GM04504 (cell line): ENCODE results near the gene EML4.
"Not testable (repeated sequence)": the region's sequence is repeated elsewhere in the genome, so short reads cannot be mapped to it uniquely, and the experiment has no call there.

Experiments used
- DNase-seq: peaks from one replicate; pipeline ENCODE4 v3.0.0-alpha.2; 2012; ENCODE audit warnings: low read depth

EML4 gene

GRCh38 chr2:42172566-42172965 is 3.4 kb downstream of the EML4 start:
- no peak for DNase-seq

- DNase-seq: not testable (repeated sequence)
These were observed 4.3 kb downstream of the EML4 start for GRCh38 chr2:42173467-42173866.

DNA sequence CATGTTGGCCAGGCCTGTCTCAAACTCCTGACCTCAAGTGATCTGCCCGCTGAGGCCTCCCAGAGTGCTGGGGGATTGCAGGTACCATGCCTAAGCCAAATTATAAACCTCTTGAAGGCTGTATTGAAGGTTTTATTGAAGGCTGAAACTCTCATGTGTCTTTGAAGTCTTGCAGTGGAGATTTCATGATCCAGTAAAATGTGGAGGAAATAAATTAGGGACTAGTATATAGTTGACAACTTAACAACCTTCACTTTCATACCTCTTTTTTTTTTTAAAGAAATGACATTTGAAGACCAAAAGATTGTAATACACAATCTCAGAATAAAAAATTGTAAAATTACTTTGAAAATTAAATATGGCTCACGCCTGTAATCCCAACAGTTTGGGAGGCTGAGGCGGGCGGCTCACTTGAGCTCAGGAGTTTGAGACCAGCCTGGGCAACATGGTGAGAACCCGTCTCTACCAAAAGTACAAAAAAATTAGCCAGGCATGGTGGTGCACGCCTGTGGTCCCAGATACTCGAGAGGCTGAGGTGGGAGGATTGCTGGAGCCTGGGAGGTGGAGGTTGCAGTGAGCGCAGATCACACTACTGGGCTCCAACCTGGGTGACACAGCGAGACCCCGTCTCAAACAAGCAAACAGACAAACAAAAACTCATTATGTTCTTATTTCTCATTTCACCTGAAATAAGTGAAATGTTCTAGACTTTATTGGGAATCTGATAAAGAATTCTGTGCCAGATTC is 8.0 kb downstream of the EML4 start:
- no peak for DNase-seq

DNA sequence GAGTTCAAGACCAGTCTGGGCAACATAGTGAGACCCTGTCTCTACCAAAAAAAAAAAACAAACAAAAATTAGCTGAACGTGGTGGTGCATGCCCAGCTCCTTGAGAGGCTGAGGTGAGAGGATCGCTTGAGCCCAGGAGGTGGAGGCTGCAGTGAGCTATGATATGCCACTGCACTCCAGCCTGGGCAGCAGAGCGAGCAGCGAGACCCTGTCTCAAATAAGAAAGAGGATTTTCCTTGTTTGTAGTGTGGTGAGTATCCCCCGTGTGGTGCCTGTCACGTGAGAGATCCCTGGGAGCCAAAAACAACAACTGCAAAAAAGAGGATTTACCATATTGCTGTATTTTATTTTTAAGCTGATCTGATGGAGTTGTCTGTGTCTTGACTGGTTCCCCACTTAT is 9.2 kb downstream of the EML4 start:
- no peak for DNase-seq

DNA sequence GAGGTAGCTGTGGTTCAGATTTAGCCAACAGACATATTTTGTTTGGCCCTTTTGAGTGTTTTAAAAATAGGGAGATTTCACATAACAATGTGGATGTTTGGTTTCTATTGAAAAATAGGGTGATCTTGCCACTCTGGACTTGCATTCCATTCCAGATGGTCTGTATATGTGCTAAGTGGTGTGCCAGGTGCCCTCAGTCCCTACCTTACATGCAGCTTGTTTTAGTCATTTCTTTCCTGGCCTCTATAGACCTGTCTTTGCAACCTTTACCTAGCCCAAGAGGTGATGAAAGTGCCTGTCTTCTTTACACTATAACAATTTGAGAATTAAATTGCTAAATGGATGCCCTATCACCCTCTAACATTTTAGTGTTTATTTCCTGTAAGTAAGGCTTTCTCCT is 11.1 kb downstream of the EML4 start:
- DNase-seq: no peak

GRCh38 chr2:42182654-42183308 is 13.6 kb downstream of the EML4 start:
- no peak for DNase-seq

DNA sequence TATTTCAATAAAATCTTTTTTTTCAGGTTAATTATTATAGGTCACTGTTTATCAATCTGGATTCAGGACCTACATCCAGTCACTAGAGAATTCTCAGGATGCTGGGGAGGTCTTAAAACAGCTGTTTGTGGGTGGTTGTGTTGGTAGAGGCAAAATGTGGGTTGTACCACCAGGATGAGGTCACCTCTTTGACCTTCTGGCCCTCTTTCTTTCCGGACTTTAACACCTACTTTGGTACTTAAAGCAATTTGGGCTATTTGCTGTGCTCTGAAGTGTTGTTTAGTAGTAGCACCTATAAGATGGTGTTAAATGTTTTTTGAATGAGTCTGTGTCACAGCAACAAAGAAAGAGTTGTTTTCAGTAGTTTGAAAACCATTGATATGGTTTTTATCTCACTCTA is 14.6 kb downstream of the EML4 start:
- no peak for DNase-seq

- DNase-seq: no peak
These were observed 15.2 kb downstream of the EML4 start for GRCh38 chr2:42184346-42184745.

DNA sequence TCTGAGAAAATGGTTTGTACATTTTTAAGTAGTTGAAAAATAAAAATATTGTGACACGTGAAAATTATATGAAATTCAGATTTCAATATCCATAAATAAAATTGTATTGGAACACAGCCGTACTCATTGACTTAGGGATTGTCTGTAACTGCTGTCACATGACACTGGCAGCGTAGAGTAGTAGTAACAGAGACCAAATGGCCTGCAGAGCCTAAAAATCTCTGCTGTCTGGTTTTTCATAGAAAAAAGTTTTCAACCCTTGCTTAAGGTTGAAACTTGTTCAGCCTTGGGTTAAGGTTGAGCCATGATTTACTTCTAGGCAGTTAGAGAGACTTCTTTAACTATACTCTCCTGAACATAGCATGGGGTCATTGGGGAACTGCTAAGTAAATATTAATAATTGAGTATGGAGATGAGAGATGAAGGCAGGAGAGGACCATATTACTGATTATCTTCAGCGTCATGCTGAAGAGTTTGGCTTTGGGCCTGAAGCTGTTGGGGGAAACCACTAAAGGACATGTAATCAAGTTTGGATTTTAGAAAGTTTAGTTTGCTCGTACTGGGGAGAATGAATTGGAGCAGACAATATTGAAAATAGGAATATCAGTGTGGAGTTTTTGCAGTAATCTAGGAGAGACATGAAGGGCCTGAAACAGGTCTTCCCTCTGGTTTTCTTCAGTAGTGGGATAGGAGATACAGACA is 16.2 kb downstream of the EML4 start:
- DNase-seq: no peak

- no peak for DNase-seq
These were observed 17.2 kb downstream of the EML4 start for GRCh38 chr2:42186366-42186765.

GRCh38 chr2:42186945-42187632 is 17.9 kb downstream of the EML4 start:
- DNase-seq: no peak

DNA sequence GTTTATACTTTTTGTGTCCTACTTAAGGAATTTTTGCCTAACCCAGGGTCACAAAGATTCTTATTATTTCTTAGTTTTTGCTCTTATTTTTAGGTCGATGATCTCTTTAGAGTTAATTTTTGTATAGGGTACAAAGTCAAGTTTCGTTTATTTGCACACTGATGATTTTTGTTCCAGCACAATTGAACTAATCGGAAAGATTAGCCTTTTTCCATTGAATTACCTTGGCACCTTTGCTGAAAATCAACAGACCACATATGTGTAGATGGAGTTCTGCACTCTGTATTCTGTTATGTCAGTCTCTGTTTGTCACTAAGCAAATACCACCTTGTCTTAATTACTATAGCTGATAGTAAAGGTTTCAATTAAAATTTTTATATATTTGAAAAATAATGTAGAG is 18.7 kb downstream of the EML4 start:
- no peak for DNase-seq

DNA sequence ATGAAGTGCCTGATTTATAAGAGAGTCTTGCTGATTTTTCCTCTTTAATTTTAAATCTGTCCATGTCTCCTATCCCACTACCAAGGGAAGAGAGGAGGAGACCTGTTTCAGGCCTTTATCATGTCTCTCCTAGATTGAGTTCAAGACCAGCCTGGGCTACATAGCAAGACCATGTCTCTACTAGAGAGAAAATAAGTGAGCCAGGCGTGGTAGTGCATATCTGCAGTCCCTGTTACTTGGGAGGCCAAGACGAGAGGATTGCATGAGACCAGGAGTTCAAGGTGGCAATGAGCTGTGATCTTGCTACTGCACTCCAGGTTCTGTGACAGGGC is 20.0 kb downstream of the EML4 start:
- no peak for DNase-seq

- no peak for DNase-seq
These were observed 21.0 kb downstream of the EML4 start for GRCh38 chr2:42190191-42190590.

GRCh38 chr2:42191285-42192009 is 22.3 kb downstream of the EML4 start:
- DNase-seq: no peak

- DNase-seq: no peak
These were observed 22.8 kb downstream of the EML4 start for GRCh38 chr2:42192010-42192373.

DNA sequence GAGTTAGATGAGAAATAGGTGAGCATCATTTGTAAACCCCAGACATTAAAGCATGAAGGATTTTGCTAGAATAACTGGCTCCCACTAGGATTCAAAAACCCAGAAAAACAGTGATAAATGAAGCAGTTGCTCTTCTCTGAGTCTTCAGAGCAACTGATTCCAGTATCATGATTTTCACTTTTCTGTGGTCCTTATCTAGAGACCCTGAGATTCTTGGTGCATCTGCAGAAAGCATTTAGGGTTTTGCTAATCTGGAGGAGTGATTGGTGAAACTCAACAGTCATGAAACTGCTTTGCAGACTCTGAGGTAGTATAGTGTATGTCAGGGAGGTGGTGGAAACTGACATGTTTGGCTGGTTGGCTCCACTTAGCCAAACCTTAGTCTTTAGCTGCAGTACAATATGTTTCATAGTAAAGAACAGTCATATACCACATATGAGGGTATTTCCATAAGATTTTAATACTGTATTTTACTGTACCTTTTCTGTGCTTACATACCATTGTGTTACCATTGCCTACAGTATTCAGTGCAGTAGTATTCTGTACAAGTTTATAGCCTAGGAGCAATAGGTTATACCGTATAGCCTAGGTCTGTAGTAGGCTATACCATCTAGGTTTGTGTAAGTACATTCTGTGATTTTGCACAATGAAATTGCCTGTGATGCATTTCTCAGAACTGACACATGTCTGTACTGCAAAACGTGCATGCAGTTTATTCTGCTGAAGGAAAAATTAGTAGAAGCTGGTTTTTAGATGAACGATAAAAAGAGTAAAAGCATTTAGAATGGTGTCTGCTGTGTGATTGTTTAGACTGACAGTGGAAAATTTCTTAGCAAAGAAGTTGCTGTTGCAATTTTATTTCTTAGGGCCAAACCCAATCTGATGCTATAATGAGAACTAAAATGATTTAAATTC is 23.8 kb downstream of the EML4 start:
- no peak for DNase-seq

- DNase-seq: no peak
These were observed 24.6 kb downstream of the EML4 start for GRCh38 chr2:42193722-42194187.

DNA sequence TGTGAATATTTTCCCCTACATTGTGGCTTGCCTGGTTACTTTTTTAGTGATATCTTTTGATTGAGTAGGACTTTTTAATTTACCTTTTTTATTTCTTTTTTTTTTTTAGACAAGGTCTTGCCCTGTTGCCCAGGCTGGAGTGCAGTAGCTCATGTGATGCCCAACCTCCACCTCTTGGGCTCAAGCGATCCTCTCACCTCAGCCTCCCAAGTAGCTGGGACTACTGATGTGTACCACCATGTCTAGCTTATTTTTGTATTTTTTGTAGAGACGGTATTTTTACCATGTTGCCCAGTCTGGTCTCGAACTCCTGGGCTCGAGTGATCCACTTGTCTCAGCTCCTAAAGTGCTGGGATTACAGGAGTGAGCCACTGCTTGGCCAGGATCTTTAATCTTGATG is 25.3 kb downstream of the EML4 start:
- DNase-seq: no peak

GRCh38 chr2:42195559-42195958 is 26.4 kb downstream of the EML4 start:
- DNase-seq: no peak

GRCh38 chr2:42196070-42196402 is 26.9 kb downstream of the EML4 start:
- no peak for DNase-seq
